HepG2 (cell line): ENCODE data around the gene VMO1. TPM values are rescaled to one million over a fixed set of nuclear protein-coding genes. Genes with fewer than 3 reads are reported as not detected.
A peak's percentile ranks its signal among the peaks of the same experiment; 100 is the strongest.

ENCODE experiments used
- AGO2 ChIP-seq: fragments of 200-400 bp; formaldehyde crosslinking; optimal IDR thresholded peaks from 2 replicates; pipeline ENCODE3; 2017; ENCODE audit warnings: mild to moderate bottlenecking, low read depth, low read length, moderate library complexity
- ATM ChIP-seq: fragments of 450-650 bp; IDR thresholded peaks from 2 replicates; pipeline ENCODE4 v1.7.1; 2017; ENCODE audit warnings: mild to moderate bottlenecking, borderline replicate concordance
- CENPT ChIP-seq: sonication (generic); formaldehyde crosslinking; IDR thresholded peaks from 2 replicates; pipeline ENCODE4 v1.8.0; 2022; ENCODE audit warnings: low read depth, mild to moderate bottlenecking, moderate library complexity, missing genetic modification reagents
- HOXA7 ChIP-seq: sonication (generic); formaldehyde crosslinking; IDR thresholded peaks from 2 replicates; pipeline ENCODE4 v1.8.1; 2022; ENCODE audit warnings: mild to moderate bottlenecking, missing genetic modification reagents, moderate library complexity
- HOXA9 ChIP-seq: sonication (generic); formaldehyde crosslinking; IDR thresholded peaks from 2 replicates; pipeline ENCODE4 v1.8.1; 2022; ENCODE audit warnings: missing genetic modification reagents, mild to moderate bottlenecking, moderate library complexity, borderline replicate concordance
- ISX ChIP-seq: sonication (generic); formaldehyde crosslinking; conservative IDR thresholded peaks from 2 replicates; pipeline ENCODE4 v1.5.0; 2020; ENCODE audit warnings: missing genetic modification reagents
- PTBP1 ChIP-seq: fragments of 200-400 bp; formaldehyde crosslinking; IDR thresholded peaks from 2 replicates; pipeline ENCODE4 v1.6.1; 2018; ENCODE audit warnings: low read length, low read depth; ENCODE audit not compliant: poor library complexity, severe bottlenecking
- SNAPC5 ChIP-seq: sonication (generic); formaldehyde crosslinking; IDR thresholded peaks from 2 replicates; pipeline ENCODE4 v1.8.1; 2023; ENCODE audit warnings: mild to moderate bottlenecking, missing genetic modification reagents, borderline replicate concordance
- SP5 ChIP-seq: IDR thresholded peaks from 2 replicates; pipeline ENCODE4 v1.6.1; 2016; ENCODE audit warnings: low read depth, borderline replicate concordance
- TBX2 ChIP-seq: sonication (generic); formaldehyde crosslinking; IDR thresholded peaks from 2 replicates; pipeline ENCODE4 v1.5.0; 2020; ENCODE audit warnings: missing genetic modification reagents, mild to moderate bottlenecking, borderline replicate concordance
- ZMAT3 ChIP-seq: sonication (generic); formaldehyde crosslinking; conservative IDR thresholded peaks from 2 replicates; pipeline ENCODE4 v1.7.0; 2021; ENCODE audit warnings: missing genetic modification reagents
- ZNF274 ChIP-seq: sonication (generic); formaldehyde crosslinking; IDR thresholded peaks from 2 replicates; pipeline ENCODE4 v1.5.1; 2020; ENCODE audit warnings: mild to moderate bottlenecking, missing genetic modification reagents
- ZNF34 ChIP-seq: sonication (generic); formaldehyde crosslinking; IDR thresholded peaks from 2 replicates; pipeline ENCODE4 v1.4.0; 2020; ENCODE audit warnings: mild to moderate bottlenecking, missing genetic modification reagents, borderline replicate concordance
- ZNF597 ChIP-seq: sonication (generic); formaldehyde crosslinking; IDR thresholded peaks from 2 replicates; pipeline ENCODE4 v1.5.0; 2020; ENCODE audit warnings: missing genetic modification reagents
- ZNF790 ChIP-seq: sonication (generic); formaldehyde crosslinking; IDR thresholded peaks from 2 replicates; pipeline ENCODE4 v1.8.0; 2022; ENCODE audit warnings: missing genetic modification reagents, mild to moderate bottlenecking, borderline replicate concordance
- polyA plus RNA-seq, 8 experiments: library from polyadenylated mRNA; depleted of rRNA in 3 of 8; stranded (reverse) in 7 of 8; unstranded in 1 of 8; fragments of >200 nt; fragmentation: Illumina TruSeq in 4 of 8; extraction: Trizol in 4 of 8; gene quantifications; 2 replicates each; pipeline versions ENCODE4 v1.2.1 to v1.2.3, GENCODE V29; 2011 to 2016; ENCODE audit warnings: low read depth in 4 of 8, missing spikeins in 1 of 8, mixed read lengths in 1 of 8; ENCODE audit not compliant: insufficient read depth in 1 of 8
- total RNA-seq, 5 experiments: library from RNA; depleted of rRNA; stranded (reverse); fragments of >200 nt; fragmentation: Illumina TruSeq; extraction: Trizol; gene quantifications; 2 replicates each; pipeline ENCODE4 v1.2.3, GENCODE V29; 2016; ENCODE audit warnings: low read depth in 1 of 5

The VMO1 gene
- total and polyA plus RNA-seq, 2 of the 13 experiments (the other 11 are each of a cell fraction or from before 2014, with no cell fraction given): not detected

GRCh38 chr17:4739122-4740024 is 46.8 kb downstream of the VMO1 start, which contains the start of the genes CXCL16 and ZMYND15 (continued):
- TF ChIP-seq SNAPC5 (no peak), HOXA9 (CRISPR knock-in tag) (no peak), PTBP1 (peak; percentile 15), ZNF597 (no peak), SP5 (CRISPR knock-in tag) (no peak), ISX (CRISPR knock-in tag) (no peak), CENPT (CRISPR knock-in tag) (no peak), ZMAT3 (CRISPR knock-in tag) (0 out of 2 replicates have a peak, but pooled peaks have one; percentile 37), TBX2 (CRISPR knock-in tag) (peak; percentile 58; the same call in 1 of the 2 replicates), ATM (no peak), ZNF34 (CRISPR knock-in tag) (no peak), HOXA7 (CRISPR knock-in tag) (no peak), AGO2 (peak; percentile 52), ZNF790 (CRISPR knock-in tag) (peak; percentile 64; the same call in 1 of the 2 replicates), ZNF274 (peak; percentile 82)
